Gastrocnemius medialis (tissue), 4 donors: ENCODE results near the gene SMC1B. TPM values are rescaled to one million over a fixed set of nuclear protein-coding genes. Genes with fewer than 3 reads are reported as not detected.
"Not testable (repeated sequence)": the region's sequence is repeated elsewhere in the genome, so short reads cannot be mapped to it uniquely, and the experiment has no call there.

Experiments
- ATAC-seq, 2 donors: fragments of 150-250 bp; one replicate each; pipeline ENCODE4 v1.9.1; 2016
- DNase-seq, 2 donors: peaks; one replicate each; pipeline ENCODE4 v3.0.0-alpha.2; 2019
- H3K27ac ChIP-seq, 4 donors: fragments of 200-600 bp; sonication (generic); 1 replicate in 1 of 4; 2 replicates in 3 of 4; pipeline ENCODE4 v1.5.1; 2016 to 2018; ENCODE audit warnings: mild to moderate bottlenecking in 2 of 4, moderate library complexity in 1 of 4
- H3K27me3 ChIP-seq, 3 donors: fragments of 200-600 bp; sonication (generic) in 2 of 3; 1 replicate in 1 of 3; 2 replicates in 2 of 3; pipeline versions ENCODE4 v1.5.1 to v1.6.0; 2016 to 2019; ENCODE audit warnings: mild to moderate bottlenecking in 1 of 3, moderate library complexity in 1 of 3
- H3K36me3 ChIP-seq, 2 donors: fragments of 200-600 bp; sonication (generic) in 1 of 2; one replicate each; pipeline ENCODE4 v1.5.1; 2017 to 2018
- H3K4me1 ChIP-seq, 2 donors: fragments of 200-600 bp; sonication (generic) in 1 of 2; one replicate each; pipeline ENCODE4 v1.5.1; 2016 to 2017; ENCODE audit warnings: mild to moderate bottlenecking in 2 of 2
- H3K4me3 ChIP-seq, 4 donors: fragments of 200-600 bp; sonication (generic) in 3 of 4; 1 replicate in 1 of 4; 2 replicates in 3 of 4; pipeline ENCODE4 v1.5.1; 2016 to 2019; ENCODE audit warnings: mild to moderate bottlenecking in 2 of 4
- H3K9me3 ChIP-seq, 3 donors: fragments of 200-600 bp; sonication (generic) in 2 of 3; 1 replicate in 1 of 3; 2 replicates in 2 of 3; pipeline ENCODE4 v1.5.1; 2016 to 2019
- POLR2A ChIP-seq, 2 donors: fragments of 450-650 bp; IDR thresholded peaks; one replicate each; pipeline ENCODE4 v1.6.1; 2017; ENCODE audit warnings: antibody characterized with exemption in 2 of 2, mild to moderate bottlenecking in 2 of 2, moderate library complexity in 2 of 2
- in situ Hi-C, 4 donors: fragments of 200-750 bp; cut with MboI; loops; one replicate each; pipeline versions ENCODE4 v1.15.0 to v1.8.0; 2017; ENCODE audit warnings: low sequenced_read_pairs in 4 of 4
- intact Hi-C: fragments of 100-400 bp; cut with DNase I; formaldehyde crosslinking; loops from one replicate; pipeline ENCODE4 v1.15.1; 2023; ENCODE audit warnings: low total_unique reads
- total RNA-seq, 4 donors: library from RNA; depleted of rRNA; stranded (reverse); fragments of >200 nt; gene quantifications; one replicate each; pipeline versions ENCODE4 v1.1.0 to v1.2.3, GENCODE V29; 2016
- TF ChIP-seq, protein P1 (sequence below), 5 experiments: fragments of 450-650 bp in 3 of 5; fragments of 200-600 bp in 2 of 5; sonication (generic) in 2 of 5; IDR thresholded peaks in 4 of 5; conservative IDR thresholded peaks in 1 of 5; 1 replicate in 4 of 5; 2 replicates in 1 of 5; pipeline ENCODE4 v1.5.1; 2016 to 2019; ENCODE audit warnings: antibody characterized with exemption in 5 of 5, mild to moderate bottlenecking in 3 of 5, moderate library complexity in 3 of 5

Gene SMC1B
- total RNA-seq, 4 donors from 2014 or later: not detected

- in situ Hi-C loops (no loop called here), intact Hi-C loops (no loop called here)
- Histone ChIP-seq H3K4me3 (no peak overlapping the region), H3K9me3 (no peaks in the 10 kb centered on the region), H3K36me3 (no peaks in the 10 kb centered on the region), H3K27me3 (no peaks in the 10 kb centered on the region), H3K4me1 (no peaks in the 10 kb centered on the region), H3K27ac (no peak overlapping the region)
- DNase-seq (no peak), ATAC-seq (no peak)
- TF ChIP-seq, protein P1, sequence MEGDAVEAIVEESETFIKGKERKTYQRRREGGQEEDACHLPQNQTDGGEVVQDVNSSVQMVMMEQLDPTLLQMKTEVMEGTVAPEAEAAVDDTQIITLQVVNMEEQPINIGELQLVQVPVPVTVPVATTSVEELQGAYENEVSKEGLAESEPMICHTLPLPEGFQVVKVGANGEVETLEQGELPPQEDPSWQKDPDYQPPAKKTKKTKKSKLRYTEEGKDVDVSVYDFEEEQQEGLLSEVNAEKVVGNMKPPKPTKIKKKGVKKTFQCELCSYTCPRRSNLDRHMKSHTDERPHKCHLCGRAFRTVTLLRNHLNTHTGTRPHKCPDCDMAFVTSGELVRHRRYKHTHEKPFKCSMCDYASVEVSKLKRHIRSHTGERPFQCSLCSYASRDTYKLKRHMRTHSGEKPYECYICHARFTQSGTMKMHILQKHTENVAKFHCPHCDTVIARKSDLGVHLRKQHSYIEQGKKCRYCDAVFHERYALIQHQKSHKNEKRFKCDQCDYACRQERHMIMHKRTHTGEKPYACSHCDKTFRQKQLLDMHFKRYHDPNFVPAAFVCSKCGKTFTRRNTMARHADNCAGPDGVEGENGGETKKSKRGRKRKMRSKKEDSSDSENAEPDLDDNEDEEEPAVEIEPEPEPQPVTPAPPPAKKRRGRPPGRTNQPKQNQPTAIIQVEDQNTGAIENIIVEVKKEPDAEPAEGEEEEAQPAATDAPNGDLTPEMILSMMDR (IDR thresholded peaks at IDR 0.05 in 4 of 5, conservative IDR thresholded peaks at IDR 0.05 in 1 of 5): no peak
- no peak for TF ChIP-seq POLR2A (IDR thresholded peaks at IDR 0.05)
Observed at GRCh38 chr22:45298934-45299505, 114.4 kb downstream of the SMC1B start.

GRCh38 chr22:45296628-45297297 lies 116.6 kb downstream of the SMC1B start:
- DNase-seq (no peak), ATAC-seq (no peak)
- TF ChIP-seq POLR2A (IDR thresholded peaks at IDR 0.05): no peak
- TF ChIP-seq, protein P1 (IDR thresholded peaks at IDR 0.05 in 4 of 5, conservative IDR thresholded peaks at IDR 0.05 in 1 of 5): no peak
- H3K36me3 ChIP-seq: no peaks in the 10 kb centered on the region
- no peak overlapping the region for H3K4me3 ChIP-seq
- H3K27me3 ChIP-seq: no peaks in the 10 kb centered on the region
- in situ Hi-C loops (no loop called here), intact Hi-C loops (no loop called here)
- no peak overlapping the region for H3K27ac ChIP-seq
- no peaks in the 10 kb centered on the region for H3K4me1 ChIP-seq
- H3K9me3 ChIP-seq: no peaks in the 10 kb centered on the region

DNA sequence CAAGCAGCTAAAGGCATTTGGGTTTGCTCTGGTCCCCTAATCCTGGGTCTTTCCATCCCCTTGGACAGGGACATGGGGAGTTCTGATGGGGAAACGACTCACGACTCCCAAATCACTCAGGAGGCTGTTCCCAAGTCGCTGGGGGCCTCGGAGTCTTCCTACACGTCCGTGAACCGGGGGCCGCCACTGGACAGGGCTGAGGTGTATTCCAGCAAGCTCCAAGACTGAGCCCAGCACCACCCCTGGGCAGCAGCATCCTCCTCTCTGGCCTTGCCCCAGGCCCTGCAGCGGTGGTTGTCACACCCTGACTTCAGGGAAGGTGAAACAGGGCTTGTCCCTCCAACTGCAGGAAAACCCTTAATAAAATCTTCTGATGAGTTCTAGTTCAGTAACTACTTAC lies 117.9 kb downstream of the SMC1B start:
- H3K27ac ChIP-seq: no peak overlapping the region
- H3K9me3 ChIP-seq: no peaks in the 10 kb centered on the region
- ATAC-seq: no peak
- TF ChIP-seq, protein P1 (IDR thresholded peaks at IDR 0.05 in 4 of 5, conservative IDR thresholded peaks at IDR 0.05 in 1 of 5): no peak
- TF ChIP-seq POLR2A (IDR thresholded peaks at IDR 0.05): no peak
- H3K27me3 ChIP-seq: no peaks in the 10 kb centered on the region
- in situ Hi-C loops (no loop called here), intact Hi-C loops (no loop called here)
- no peak for DNase-seq
- no peak overlapping the region for H3K4me3 ChIP-seq
- H3K4me1 ChIP-seq: peaks cover 5 to 7% of the 10 kb centered on the region in 2 donors
- no peaks in the 10 kb centered on the region for H3K36me3 ChIP-seq

- H3K27ac ChIP-seq, H3K36me3 ChIP-seq, H3K9me3 ChIP-seq, intact Hi-C loops, in situ Hi-C loops, ATAC-seq, H3K27me3 ChIP-seq, DNase-seq, H3K4me3 ChIP-seq: not testable (repeated sequence)
- peaks cover 8 to 11% of the 10 kb centered on the region in 2 donors for H3K4me1 ChIP-seq
Observed at GRCh38 chr22:45295004-45295403, 118.4 kb downstream of the SMC1B start.

Other genes with a start within 250 kb of the SMC1B start
- 10 to 100 TPM; 18.0 to 30.6 (median 26.3) TPM for gene NUP50, start 249.7 kb downstream of the SMC1B start, total RNA-seq
- gene KIAA0930, start 172.7 kb downstream of the SMC1B start, total RNA-seq: 10 to 100 TPM; 45.1 to 99.9 (median 53.7) TPM
- gene UPK3A, start 128.7 kb downstream of the SMC1B start, total RNA-seq: 1 to 10 TPM in 2 of 4 donors, under 1 TPM in 2; 0.70 to 6.4 (median 2.1) TPM
- 10 to 100 TPM in 3 of 4 donors, 1 to 10 TPM in 1; 4.1 to 30.0 (median 24.2) TPM for gene FAM118A, start 103.7 kb downstream of the SMC1B start, total RNA-seq
- not detected for gene RIBC2, start 94 bp upstream of the SMC1B start, total RNA-seq
- gene FBLN1, start 89.3 kb upstream of the SMC1B start, total RNA-seq: 10 to 100 TPM; 12.5 to 37.1 (median 19.2) TPM